GM21447 (cell line): ENCODE results near the gene TMEFF2.
"Not testable (repeated sequence)": the region's sequence is repeated elsewhere in the genome, so short reads cannot be mapped to it uniquely, and the experiment has no call there.

Source experiments
- ATAC-seq: cut with Tn5 transposase; IDR thresholded peaks from one replicate; pipeline ENCODE4 v1.9.1; 2021; ENCODE audit not compliant: unreplicated experiment

The TMEFF2 gene

GRCh38 chr2:192132604-192133003, 62.1 kb downstream of the TMEFF2 start:
- not testable (repeated sequence) for ATAC-seq

- not testable (repeated sequence) for ATAC-seq
These were observed 64.4 kb downstream of the TMEFF2 start for GRCh38 chr2:192130312-192130711.

GRCh38 chr2:192128655-192129054, 66.1 kb downstream of the TMEFF2 start:
- ATAC-seq, result no peak

- no peak for ATAC-seq
These were observed 67.3 kb downstream of the TMEFF2 start for GRCh38 chr2:192127434-192127833.

- ATAC-seq, result no peak
These were observed 67.8 kb downstream of the TMEFF2 start for GRCh38 chr2:192126912-192127311.

GRCh38 chr2:192126426-192126825, 68.3 kb downstream of the TMEFF2 start:
- ATAC-seq, result no peak

GRCh38 chr2:192124571-192124970, 70.2 kb downstream of the TMEFF2 start:
- no peak for ATAC-seq

- no peak for ATAC-seq
These were observed 70.9 kb downstream of the TMEFF2 start for GRCh38 chr2:192123847-192124246.

GRCh38 chr2:192122946-192123345, 71.8 kb downstream of the TMEFF2 start:
- ATAC-seq, result no peak

- no peak for ATAC-seq
These were observed 72.6 kb downstream of the TMEFF2 start for GRCh38 chr2:192122141-192122540.

- no peak for ATAC-seq
These were observed 75.2 kb downstream of the TMEFF2 start for GRCh38 chr2:192119536-192119935.

GRCh38 chr2:192117705-192118104, 77.0 kb downstream of the TMEFF2 start:
- ATAC-seq, result no peak

- ATAC-seq, result not testable (repeated sequence)
These were observed 83.2 kb downstream of the TMEFF2 start for GRCh38 chr2:192111536-192111935.

GRCh38 chr2:192099742-192100141, 95.0 kb downstream of the TMEFF2 start:
- ATAC-seq, result no peak

- no peak for ATAC-seq
These were observed 95.8 kb downstream of the TMEFF2 start for GRCh38 chr2:192098814-192099491.

- no peak for ATAC-seq
These were observed 103.3 kb downstream of the TMEFF2 start for GRCh38 chr2:192091476-192091875.

- ATAC-seq, result no peak
These were observed 103.8 kb downstream of the TMEFF2 start for GRCh38 chr2:192090911-192091310.

GRCh38 chr2:192087398-192087958, 107.3 kb downstream of the TMEFF2 start:
- ATAC-seq, result no peak

- no peak for ATAC-seq
These were observed 112.6 kb downstream of the TMEFF2 start for GRCh38 chr2:192082121-192082520.

- ATAC-seq, result not testable (repeated sequence)
These were observed 114.6 kb downstream of the TMEFF2 start for GRCh38 chr2:192080096-192080495.

GRCh38 chr2:192073878-192074277, 120.9 kb downstream of the TMEFF2 start:
- no peak for ATAC-seq

GRCh38 chr2:192072778-192073177, 122.0 kb downstream of the TMEFF2 start:
- no peak for ATAC-seq

GRCh38 chr2:192072261-192072660, 122.5 kb downstream of the TMEFF2 start:
- ATAC-seq, result no peak
